Sigmoid colon (tissue), 4 donors: Measurements from ENCODE around the gene EPB41L3.

ENCODE experiments used
- EP300 ChIP-seq, 4 donors: sonication (generic); formaldehyde crosslinking; IDR thresholded peaks; one replicate each; pipeline ENCODE4 v1.6.1; 2017; ENCODE audit warnings: antibody characterized with exemption in 4 of 4
- TF ChIP-seq, protein P1 (sequence below), 4 experiments: fragments of 450-650 bp in 3 of 4; fragments of 200-600 bp in 1 of 4; IDR thresholded peaks; one replicate each; pipeline ENCODE4 v1.5.1; 2016 to 2019; ENCODE audit warnings: antibody characterized with exemption in 4 of 4, mild to moderate bottlenecking in 3 of 4, moderate library complexity in 2 of 4

DNA sequence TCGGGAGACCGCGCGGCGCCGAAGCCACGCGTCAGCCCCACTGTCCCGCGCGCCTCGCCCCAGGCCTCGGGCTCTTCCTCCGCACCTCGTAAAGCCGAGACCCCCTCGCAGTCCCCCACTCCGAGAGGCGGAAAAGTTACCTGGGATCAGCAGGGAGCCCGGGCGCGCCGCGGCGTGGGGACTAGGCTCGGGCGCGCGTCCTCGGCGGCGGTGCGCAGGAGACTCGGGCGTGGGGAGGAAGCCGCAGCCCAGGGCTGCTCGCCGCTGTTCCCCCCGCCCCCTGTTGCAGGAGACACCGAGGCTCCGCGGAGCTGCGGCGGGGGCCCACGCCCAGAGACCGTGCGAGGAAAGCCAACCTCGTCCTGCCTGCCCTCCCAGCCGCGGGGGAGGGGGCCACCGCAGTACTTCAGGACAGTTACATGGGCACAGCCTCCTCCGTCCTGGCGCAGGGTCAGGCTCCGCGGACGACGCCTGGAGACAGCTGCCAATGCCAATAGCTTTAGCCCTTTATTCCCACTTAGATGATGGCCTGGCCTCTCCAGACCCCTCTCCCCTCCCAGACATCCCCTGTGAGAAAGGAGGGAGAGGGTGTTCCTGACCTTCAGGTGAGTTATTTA is at the start of gene EPB41L3:
- no peak for TF ChIP-seq EP300 (IDR thresholded peaks at IDR 0.05)
- TF ChIP-seq, protein P1, sequence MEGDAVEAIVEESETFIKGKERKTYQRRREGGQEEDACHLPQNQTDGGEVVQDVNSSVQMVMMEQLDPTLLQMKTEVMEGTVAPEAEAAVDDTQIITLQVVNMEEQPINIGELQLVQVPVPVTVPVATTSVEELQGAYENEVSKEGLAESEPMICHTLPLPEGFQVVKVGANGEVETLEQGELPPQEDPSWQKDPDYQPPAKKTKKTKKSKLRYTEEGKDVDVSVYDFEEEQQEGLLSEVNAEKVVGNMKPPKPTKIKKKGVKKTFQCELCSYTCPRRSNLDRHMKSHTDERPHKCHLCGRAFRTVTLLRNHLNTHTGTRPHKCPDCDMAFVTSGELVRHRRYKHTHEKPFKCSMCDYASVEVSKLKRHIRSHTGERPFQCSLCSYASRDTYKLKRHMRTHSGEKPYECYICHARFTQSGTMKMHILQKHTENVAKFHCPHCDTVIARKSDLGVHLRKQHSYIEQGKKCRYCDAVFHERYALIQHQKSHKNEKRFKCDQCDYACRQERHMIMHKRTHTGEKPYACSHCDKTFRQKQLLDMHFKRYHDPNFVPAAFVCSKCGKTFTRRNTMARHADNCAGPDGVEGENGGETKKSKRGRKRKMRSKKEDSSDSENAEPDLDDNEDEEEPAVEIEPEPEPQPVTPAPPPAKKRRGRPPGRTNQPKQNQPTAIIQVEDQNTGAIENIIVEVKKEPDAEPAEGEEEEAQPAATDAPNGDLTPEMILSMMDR (IDR thresholded peaks at IDR 0.05): no peak
